CD14-positive monocyte (primary cell): ENCODE data around the gene PCCA. TPM values are rescaled to one million over a fixed set of nuclear protein-coding genes. Genes with fewer than 3 reads are reported as not detected.

Experiments
- DNase-seq, 3 donors: peaks; one replicate each; pipeline ENCODE4 v3.0.0-alpha.2; 2011 to 2022
- H2AFZ ChIP-seq: 2 replicates; pipeline ENCODE4 v1.6.0; 2012; ENCODE audit warnings: mild to moderate bottlenecking, low read depth, low read length, inconsistent platforms; ENCODE audit not compliant: insufficient read depth, poor library complexity, severe bottlenecking
- H3K27ac ChIP-seq, 2 donors: 1 replicate in 1 of 2; 2 replicates in 1 of 2; pipeline ENCODE4 v1.5.1; 2012 to 2013; ENCODE audit warnings: low read length in 2 of 2, control low read depth in 1 of 2, inconsistent platforms in 1 of 2, low read depth in 1 of 2, mild to moderate bottlenecking in 1 of 2
- H3K27me3 ChIP-seq, 2 donors: one replicate each; pipeline versions ENCODE4 v1.6.0 to v1.6.1; 2011 to 2013; ENCODE audit warnings: low read length in 2 of 2; ENCODE audit not compliant: control insufficient read depth in 2 of 2, insufficient read depth in 2 of 2
- H3K36me3 ChIP-seq, 2 donors: replicated peaks in 1 of 2; 1 replicate in 1 of 2; 2 replicates in 1 of 2; pipeline versions ENCODE4 v1.5.1 to v1.6.1; 2012 to 2013; ENCODE audit warnings: low read length in 2 of 2, control low read depth in 1 of 2, inconsistent platforms in 1 of 2, mild to moderate bottlenecking in 1 of 2; ENCODE audit not compliant: insufficient read depth in 2 of 2, control insufficient read depth in 1 of 2
- H3K4me1 ChIP-seq, 2 donors: 1 replicate in 1 of 2; 2 replicates in 1 of 2; pipeline versions ENCODE4 v1.5.1 to v1.6.1; 2012 to 2013; ENCODE audit warnings: low read length in 2 of 2, control low read depth in 1 of 2, inconsistent platforms in 1 of 2, mild to moderate bottlenecking in 1 of 2, moderate library complexity in 1 of 2; ENCODE audit not compliant: insufficient read depth in 2 of 2, control insufficient read depth in 1 of 2
- H3K4me2 ChIP-seq: replicated peaks from 2 replicates; pipeline ENCODE3; 2012; ENCODE audit warnings: low read length, moderate library complexity, mild to moderate bottlenecking; ENCODE audit not compliant: poor library complexity, severe bottlenecking; ENCODE audit errors: extremely low read depth
- H3K4me3 ChIP-seq, 3 experiments: fragments of 200-600 bp in 1 of 3; sonication (generic) in 1 of 3; replicated peaks in 1 of 3; 1 replicate in 2 of 3; 2 replicates in 1 of 3; pipeline ENCODE4 v1.5.1; 2011 to 2013; ENCODE audit warnings: low read length in 3 of 3, mild to moderate bottlenecking in 3 of 3, control low read depth in 2 of 3, low read depth in 2 of 3, inconsistent platforms in 1 of 3, moderate library complexity in 1 of 3
- H3K79me2 ChIP-seq: 2 replicates; pipeline ENCODE4 v1.6.0; 2012; ENCODE audit warnings: mild to moderate bottlenecking, control low read depth, inconsistent platforms, low read length, moderate library complexity; ENCODE audit not compliant: insufficient read depth
- H3K9ac ChIP-seq: 2 replicates; pipeline ENCODE4 v1.6.0; 2017; ENCODE audit warnings: low read length, mild to moderate bottlenecking; ENCODE audit not compliant: insufficient read depth, poor library complexity, severe bottlenecking
- H3K9me3 ChIP-seq, 2 donors: replicated peaks in 1 of 2; 1 replicate in 1 of 2; 2 replicates in 1 of 2; pipeline versions ENCODE4 v1.5.1 to v1.6.1; 2012 to 2013; ENCODE audit warnings: low read length in 2 of 2, control low read depth in 1 of 2; ENCODE audit not compliant: control insufficient read depth in 1 of 2, insufficient read depth in 1 of 2
- H4K20me1 ChIP-seq: 2 replicates; pipeline ENCODE4 v1.6.0; 2012; ENCODE audit warnings: mild to moderate bottlenecking, low read length, control low read depth, moderate library complexity; ENCODE audit not compliant: insufficient read depth
- H3K27ac Mint-ChIP-seq, 7 donors: one replicate each; pipeline ENCODE4 v1.8.0; 2020; ENCODE audit warnings: mild to moderate bottlenecking in 7 of 7, mixed read lengths in 7 of 7, moderate library complexity in 6 of 7, inconsistent platforms in 2 of 7
- H3K27me3 Mint-ChIP-seq, 3 donors: one replicate each; pipeline ENCODE4 v1.8.0; 2021 to 2022; ENCODE audit warnings: low read depth in 3 of 3, mild to moderate bottlenecking in 3 of 3, mixed read lengths in 3 of 3, moderate library complexity in 3 of 3, inconsistent platforms in 1 of 3
- H3K36me3 Mint-ChIP-seq, 2 donors: one replicate each; pipeline ENCODE4 v1.8.0; 2020; ENCODE audit warnings: mixed read lengths in 2 of 2, inconsistent platforms in 1 of 2, mild to moderate bottlenecking in 1 of 2
- H3K4me1 Mint-ChIP-seq: one replicate; pipeline ENCODE4 v1.8.0; 2020; ENCODE audit warnings: mild to moderate bottlenecking, mixed read lengths
- H3K4me3 Mint-ChIP-seq, 2 donors: one replicate each; pipeline ENCODE4 v1.8.0; 2020; ENCODE audit warnings: mild to moderate bottlenecking in 2 of 2, mixed read lengths in 2 of 2, moderate library complexity in 1 of 2
- H3K9me3 Mint-ChIP-seq, 7 donors: one replicate each; pipeline ENCODE4 v1.8.0; 2020 to 2022; ENCODE audit warnings: mixed read lengths in 7 of 7, mild to moderate bottlenecking in 6 of 7, moderate library complexity in 6 of 7, inconsistent platforms in 2 of 7
- CTCF ChIP-seq: fragments of 200-600 bp; IDR thresholded peaks from one replicate; pipeline ENCODE4 v1.8.0; 2022; ENCODE audit warnings: antibody characterized with exemption, mild to moderate bottlenecking
- WGBS: methylation state at CpG from one replicate; pipeline ENCODE4 v1.1.5; 2013; ENCODE audit warnings: missing lambda C conversion rate; ENCODE audit not compliant: insufficient coverage; 5-methylcytosine and 5-hydroxymethylcytosine counted together
- intact Hi-C, 2 donors: fragments of 100-400 bp; cut with micrococcal nuclease; formaldehyde crosslinking; loops; one replicate each; pipeline versions ENCODE4 v1.15.0 to v1.15.1; 2023
- polyA plus RNA-seq, 3 donors: library from polyadenylated mRNA; depleted of rRNA in 1 of 3; unstranded in 2 of 3; stranded (reverse) in 1 of 3; fragments of 300-500 nt in 2 of 3; fragments of >200 nt in 1 of 3; fragmentation: Illumina TruSeq in 2 of 3; gene quantifications; 1 replicate in 2 of 3; 2 replicates in 1 of 3; pipeline ENCODE4 v1.2.3, GENCODE V29; 2012 to 2021

Gene PCCA
- polyA plus RNA-seq, 3 donors: 4.4 to 13.5 (median 11.9) TPM

GRCh38 chr13:100088273-100088643, 635 bp upstream of the PCCA start:
- peak overlapping the region; percentile 72 for H3K9ac ChIP-seq
- H3K36me3 ChIP-seq: no peaks in the 10 kb centered on the region
- peak overlapping the region; percentile 96 for H2AFZ ChIP-seq
- Mint-ChIP-seq H3K9me3 (peaks cover 0 to 2% (median 0%) of the 10 kb centered on the region in 7 donors), H3K27ac (peak overlapping the region in 2 of 7 donors; percentile 35 to 58), H3K4me1 (peaks cover 22% of the 10 kb centered on the region), H3K36me3 (no peaks in the 10 kb centered on the region), H3K4me3 (peak overlapping the region; percentile 93 to 94), H3K27me3 (peaks cover 5 to 10% (median 9%) of the 10 kb centered on the region in 3 donors)
- WGBS: 70% methylated on average over 7 of the region's 12 CpGs
- H3K27ac ChIP-seq: no peak overlapping the region
- no peaks in the 10 kb centered on the region for H3K9me3 ChIP-seq
- H4K20me1 ChIP-seq: no peaks in the 10 kb centered on the region
- peaks cover 14 to 23% of the 10 kb centered on the region in 2 donors for H3K4me1 ChIP-seq
- no peak for DNase-seq
- H3K27me3 ChIP-seq: no peaks in the 10 kb centered on the region
- H3K4me3 ChIP-seq: peak overlapping the region; percentile 56 to 82 (median 70)
- H3K79me2 ChIP-seq: peaks cover 4% of the 10 kb centered on the region
- intact Hi-C loops: no loop called here
- H3K4me2 ChIP-seq: peak overlapping the region; percentile 78
- TF ChIP-seq CTCF: no peak

- peaks cover 22% of the 10 kb centered on the region for H3K4me1 Mint-ChIP-seq
- peaks cover 14 to 23% of the 10 kb centered on the region in 2 donors for H3K4me1 ChIP-seq
- WGBS: 0% methylated on average over 7 of the region's 13 CpGs
- peaks cover 4% of the 10 kb centered on the region for H3K79me2 ChIP-seq
- peak overlapping the region in 1 of 2 donors; percentile 57 for H3K27ac ChIP-seq
- intact Hi-C loops: no loop called here
- no peaks in the 10 kb centered on the region for H3K27me3 ChIP-seq
- H3K9me3 ChIP-seq: no peaks in the 10 kb centered on the region
- DNase-seq: peak in 1 of 3 donors; percentile 4
- peak overlapping the region; percentile 72 for H3K9ac ChIP-seq
- peak overlapping the region; percentile 96 for H2AFZ ChIP-seq
- H3K36me3 ChIP-seq: no peaks in the 10 kb centered on the region
- H3K4me3 Mint-ChIP-seq: peak overlapping the region; percentile 93 to 94
- H4K20me1 ChIP-seq: no peaks in the 10 kb centered on the region
- peaks cover 0 to 2% (median 0%) of the 10 kb centered on the region in 7 donors for H3K9me3 Mint-ChIP-seq
- peak overlapping the region; percentile 78 for H3K4me2 ChIP-seq
- H3K36me3 Mint-ChIP-seq: no peaks in the 10 kb centered on the region
- peaks cover 5 to 10% (median 9%) of the 10 kb centered on the region in 3 donors for H3K27me3 Mint-ChIP-seq
- peak overlapping the region in 6 of 7 donors; percentile 15 to 79 (median 37) for H3K27ac Mint-ChIP-seq
- H3K4me3 ChIP-seq: peak overlapping the region; percentile 56 to 82 (median 70)
- no peak for TF ChIP-seq CTCF
These were observed 656 bp downstream of the PCCA start for GRCh38 chr13:100089465-100090032.
